ENCODE data around the gene BACH2.
"Not testable (repeated sequence)": the region's sequence is repeated elsewhere in the genome, so short reads cannot be mapped to it uniquely, and the experiment has no call there.

Gene BACH2

DNA sequence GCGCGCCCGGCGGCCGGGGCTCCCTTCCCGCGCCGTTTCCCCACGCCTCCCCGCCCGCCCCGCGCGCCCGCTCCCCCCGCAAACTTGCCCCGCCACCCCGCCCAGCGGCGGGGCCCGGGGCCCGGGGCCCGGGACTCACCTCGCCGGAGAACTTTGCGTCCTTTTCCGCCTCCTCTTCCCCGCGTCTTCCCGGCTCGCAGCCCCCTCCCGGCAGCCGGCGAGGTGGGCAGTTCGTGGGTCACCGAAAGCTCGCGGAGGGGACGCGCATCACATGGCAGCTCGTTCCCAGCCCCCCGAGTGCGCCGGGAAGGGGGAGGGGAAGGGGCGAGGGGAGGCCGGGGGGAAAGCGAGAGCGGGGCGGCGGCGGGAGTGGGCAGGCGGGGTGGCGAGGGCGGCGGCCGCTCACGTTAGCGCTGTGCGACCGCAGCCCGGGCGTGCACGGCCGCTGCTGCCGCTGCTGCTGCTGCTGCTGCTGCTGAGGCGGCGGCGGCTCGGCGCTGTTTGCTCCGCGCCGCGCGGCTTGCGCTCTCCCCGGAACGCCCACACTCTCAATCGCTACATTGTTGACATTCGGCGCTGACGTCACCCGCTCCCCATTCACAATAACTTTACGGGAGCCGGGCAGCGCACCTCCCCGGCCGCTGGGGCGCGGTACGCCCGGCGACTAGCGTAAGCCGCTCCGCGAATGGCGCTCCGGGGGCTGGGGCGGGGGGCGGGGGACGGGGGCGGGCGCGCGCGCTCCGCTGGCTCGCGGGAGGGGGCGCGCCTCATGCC is at the start of gene BACH2:
TSS of gene BACH2 (minus strand) at position 503 of the 774 bp plus-strand sequence. CDS start 287,999 bp downstream, outside the sequence.
- H3K27ac ChIP-seq: peak within 1 kb of the TSS; percentile 75
- TF ChIP-seq, protein P1, sequence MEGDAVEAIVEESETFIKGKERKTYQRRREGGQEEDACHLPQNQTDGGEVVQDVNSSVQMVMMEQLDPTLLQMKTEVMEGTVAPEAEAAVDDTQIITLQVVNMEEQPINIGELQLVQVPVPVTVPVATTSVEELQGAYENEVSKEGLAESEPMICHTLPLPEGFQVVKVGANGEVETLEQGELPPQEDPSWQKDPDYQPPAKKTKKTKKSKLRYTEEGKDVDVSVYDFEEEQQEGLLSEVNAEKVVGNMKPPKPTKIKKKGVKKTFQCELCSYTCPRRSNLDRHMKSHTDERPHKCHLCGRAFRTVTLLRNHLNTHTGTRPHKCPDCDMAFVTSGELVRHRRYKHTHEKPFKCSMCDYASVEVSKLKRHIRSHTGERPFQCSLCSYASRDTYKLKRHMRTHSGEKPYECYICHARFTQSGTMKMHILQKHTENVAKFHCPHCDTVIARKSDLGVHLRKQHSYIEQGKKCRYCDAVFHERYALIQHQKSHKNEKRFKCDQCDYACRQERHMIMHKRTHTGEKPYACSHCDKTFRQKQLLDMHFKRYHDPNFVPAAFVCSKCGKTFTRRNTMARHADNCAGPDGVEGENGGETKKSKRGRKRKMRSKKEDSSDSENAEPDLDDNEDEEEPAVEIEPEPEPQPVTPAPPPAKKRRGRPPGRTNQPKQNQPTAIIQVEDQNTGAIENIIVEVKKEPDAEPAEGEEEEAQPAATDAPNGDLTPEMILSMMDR (conservative IDR thresholded peaks at IDR 0.05): no peak

DNA sequence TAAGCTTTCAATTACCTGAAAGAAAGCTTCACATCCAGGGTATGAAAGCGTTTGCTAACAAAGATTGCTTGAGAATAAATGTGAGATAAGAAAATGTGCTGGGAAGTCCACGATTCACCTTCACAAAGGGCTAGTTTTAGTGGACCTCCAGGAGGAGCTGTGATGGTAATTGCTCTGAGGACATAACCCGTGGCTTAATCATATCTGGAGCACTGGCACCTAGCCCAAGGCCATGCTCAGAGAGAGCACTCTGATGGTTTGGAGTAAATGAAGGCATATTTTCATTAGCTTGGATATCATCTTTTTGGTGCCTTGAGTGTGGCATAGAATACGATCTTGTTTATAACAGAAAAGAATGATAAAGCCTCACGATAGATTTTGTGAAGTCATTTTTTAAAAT is 46.9 kb upstream of the BACH2 start:
- TF ChIP-seq, protein P1 (conservative IDR thresholded peaks at IDR 0.05): no peak; the same call in 1 of the 2 replicates
- H3K27ac ChIP-seq: no peak overlapping the region

DNA sequence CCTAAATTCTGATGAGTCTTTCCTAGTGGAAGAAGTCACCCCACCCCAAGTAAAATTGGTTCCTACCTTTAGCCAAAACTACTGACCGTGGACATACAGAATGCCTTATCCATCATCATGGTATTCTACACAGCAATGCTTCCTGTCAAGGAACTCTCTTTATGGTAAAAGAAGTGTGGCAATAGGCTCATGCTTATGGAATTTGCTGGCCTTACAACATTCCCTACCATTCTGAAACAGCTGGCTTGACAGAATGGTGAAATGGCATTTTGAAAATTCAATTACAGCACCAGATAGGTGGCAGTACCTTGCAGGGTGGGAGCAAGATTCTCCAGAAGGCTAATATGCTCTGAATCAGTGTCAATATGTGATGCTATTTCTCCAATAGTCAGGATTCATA is 41.8 kb upstream of the BACH2 start:
- no peak overlapping the region for H3K27ac ChIP-seq
- TF ChIP-seq, protein P1 (conservative IDR thresholded peaks at IDR 0.05): no peak

DNA sequence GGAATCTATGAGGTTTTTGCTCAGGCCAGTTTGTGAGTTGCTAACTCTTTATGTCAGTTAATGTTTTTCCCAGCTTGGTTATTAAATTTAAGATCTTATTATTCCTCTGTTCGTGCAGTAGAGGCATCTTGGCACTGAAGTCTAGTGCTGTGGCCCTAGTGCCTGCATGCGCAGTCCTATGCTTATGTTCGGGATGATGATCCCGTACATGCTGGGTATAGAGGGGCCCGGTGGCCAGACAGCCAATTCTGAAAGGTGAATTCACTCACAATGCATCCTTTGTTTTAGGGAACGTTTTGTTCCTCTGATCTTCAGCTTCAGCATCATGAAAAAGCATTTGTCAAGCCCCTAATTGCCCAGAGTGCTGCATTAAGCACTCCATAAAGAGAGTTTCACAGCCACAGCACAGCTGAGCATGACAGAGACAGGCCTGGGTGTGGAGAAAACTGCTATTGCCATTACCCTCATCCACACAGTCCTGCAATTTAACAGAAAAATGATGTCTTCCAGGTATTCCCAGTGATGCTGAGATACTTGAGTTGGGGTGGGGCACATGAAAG is 39.8 kb upstream of the BACH2 start:
- TF ChIP-seq, protein P1 (conservative IDR thresholded peaks at IDR 0.05): no peak
- H3K27ac ChIP-seq: no peak overlapping the region

DNA sequence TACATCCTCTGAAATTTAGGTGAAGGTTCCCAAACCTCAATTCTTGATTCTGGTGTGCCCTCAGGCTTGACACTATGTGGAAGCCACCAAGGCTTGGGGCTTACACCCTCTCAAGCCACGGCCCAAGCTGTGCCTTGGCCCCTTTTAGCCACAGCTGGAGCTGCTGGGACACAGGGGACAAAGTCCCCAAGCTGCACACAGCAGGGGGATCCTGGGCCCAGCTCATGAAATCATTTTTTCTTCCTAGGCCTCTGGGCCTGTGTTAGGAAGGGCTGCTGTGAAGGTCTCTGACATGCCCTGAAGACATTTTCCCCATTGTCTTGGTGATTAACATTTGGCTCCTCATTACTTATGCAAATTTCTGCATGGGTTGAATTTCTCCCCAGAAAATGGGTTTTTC is 37.3 kb upstream of the BACH2 start:
- TF ChIP-seq, protein P1 (conservative IDR thresholded peaks at IDR 0.05): no peak
- H3K27ac ChIP-seq: no peak overlapping the region

DNA sequence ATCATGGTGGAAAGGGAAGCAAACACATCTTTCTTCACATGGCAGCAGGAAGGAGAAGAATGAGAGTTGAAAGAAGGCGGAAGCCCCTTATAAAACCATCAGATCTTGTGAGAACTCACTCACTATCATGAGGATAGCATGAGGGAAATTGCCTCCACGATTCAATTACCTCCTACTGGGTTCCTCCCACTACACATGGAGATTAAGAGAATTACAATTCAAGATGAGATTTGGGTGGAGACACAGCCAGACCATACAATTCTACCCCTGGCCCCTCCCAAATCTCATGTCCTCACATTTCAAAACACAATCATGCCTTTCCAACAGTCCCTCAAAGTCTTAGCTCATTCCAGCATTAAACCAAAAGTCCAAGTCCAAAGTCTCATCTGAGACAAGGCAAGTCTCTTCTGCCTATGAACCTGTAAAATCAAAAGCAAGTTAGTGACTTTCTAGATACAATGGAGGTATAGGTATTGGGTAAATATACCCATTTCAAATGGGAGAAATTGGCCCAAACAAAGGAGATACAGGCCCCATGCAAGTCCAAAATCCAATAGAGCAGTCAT is 36.4 kb upstream of the BACH2 start:
- H3K27ac ChIP-seq: not testable (repeated sequence)

DNA sequence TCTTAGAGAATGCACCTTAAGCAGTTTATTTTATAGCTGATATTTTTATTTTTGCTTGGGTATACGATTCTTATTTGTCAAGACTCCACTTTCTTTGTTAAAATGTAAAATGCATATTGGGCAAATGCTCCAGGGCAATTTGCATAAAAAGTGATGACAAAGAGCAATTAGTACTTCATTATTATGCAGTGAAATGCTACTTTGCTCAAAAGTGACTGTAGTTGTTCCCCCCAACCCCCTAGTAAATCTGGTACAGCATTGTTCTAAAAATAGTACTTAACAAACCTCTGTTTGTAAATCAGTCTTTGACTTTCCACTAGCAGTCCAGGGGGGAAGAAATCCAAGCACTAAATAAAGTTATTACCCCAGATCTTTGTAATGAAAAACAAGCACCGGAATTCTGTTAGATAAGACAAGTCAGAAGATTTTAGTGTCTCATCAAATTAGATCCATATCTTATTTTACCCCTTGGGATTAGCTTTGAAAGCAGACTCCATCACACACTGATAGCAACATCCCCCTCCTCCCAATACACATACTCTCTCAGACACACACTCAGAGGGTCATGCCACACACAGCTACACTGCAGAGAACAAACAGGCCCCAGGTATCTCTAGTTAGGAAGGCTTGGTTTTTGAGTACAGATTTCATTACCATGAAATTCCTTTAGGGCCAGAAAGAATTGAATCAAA is 32.9 kb upstream of the BACH2 start:
- TF ChIP-seq, protein P1 (conservative IDR thresholded peaks at IDR 0.05): no peak
- no peak overlapping the region for H3K27ac ChIP-seq
